OCI-LY1 (cell line): Measurements from ENCODE around the gene SEMA6B.

ENCODE experiments used
- EZH2 ChIP-seq: fragments of 200-600 bp; sonication (generic), shearing (Covaris generic); IDR thresholded peaks from 2 replicates; pipeline ENCODE4 v1.8.0; 2017; ENCODE audit warnings: borderline replicate concordance, mixed run types, mild to moderate bottlenecking, antibody characterized with exemption, low read length, moderate library complexity, mixed read lengths
- TF ChIP-seq, protein P1 (sequence below): fragments of 200-600 bp; sonication (generic), shearing (Covaris generic); IDR thresholded peaks from 2 replicates; pipeline ENCODE4 v1.5.1; 2017; ENCODE audit warnings: mild to moderate bottlenecking, antibody characterized with exemption, low read length, moderate library complexity, mixed read lengths

DNA sequence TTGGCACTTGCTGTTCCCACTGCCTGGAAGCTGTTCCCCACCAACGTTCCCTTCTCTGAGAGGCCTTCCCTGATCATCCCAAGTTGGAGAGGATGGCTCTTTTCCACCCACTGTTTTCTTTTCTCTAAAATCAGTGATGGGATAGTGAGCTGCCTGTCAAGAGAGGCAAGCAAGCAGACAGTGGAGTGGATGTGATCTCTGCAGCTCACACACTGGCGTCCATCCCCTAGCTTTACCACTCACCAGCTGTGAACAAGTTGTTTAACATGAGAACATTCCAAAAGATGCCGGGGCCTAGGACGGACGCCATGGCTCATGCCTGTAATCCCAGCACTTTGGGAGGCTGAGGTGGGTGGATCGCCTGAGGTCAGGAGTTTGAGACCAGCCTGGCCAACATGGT, 28.0 kb upstream of the SEMA6B start:
- no peak for TF ChIP-seq EZH2
- TF ChIP-seq, protein P1, sequence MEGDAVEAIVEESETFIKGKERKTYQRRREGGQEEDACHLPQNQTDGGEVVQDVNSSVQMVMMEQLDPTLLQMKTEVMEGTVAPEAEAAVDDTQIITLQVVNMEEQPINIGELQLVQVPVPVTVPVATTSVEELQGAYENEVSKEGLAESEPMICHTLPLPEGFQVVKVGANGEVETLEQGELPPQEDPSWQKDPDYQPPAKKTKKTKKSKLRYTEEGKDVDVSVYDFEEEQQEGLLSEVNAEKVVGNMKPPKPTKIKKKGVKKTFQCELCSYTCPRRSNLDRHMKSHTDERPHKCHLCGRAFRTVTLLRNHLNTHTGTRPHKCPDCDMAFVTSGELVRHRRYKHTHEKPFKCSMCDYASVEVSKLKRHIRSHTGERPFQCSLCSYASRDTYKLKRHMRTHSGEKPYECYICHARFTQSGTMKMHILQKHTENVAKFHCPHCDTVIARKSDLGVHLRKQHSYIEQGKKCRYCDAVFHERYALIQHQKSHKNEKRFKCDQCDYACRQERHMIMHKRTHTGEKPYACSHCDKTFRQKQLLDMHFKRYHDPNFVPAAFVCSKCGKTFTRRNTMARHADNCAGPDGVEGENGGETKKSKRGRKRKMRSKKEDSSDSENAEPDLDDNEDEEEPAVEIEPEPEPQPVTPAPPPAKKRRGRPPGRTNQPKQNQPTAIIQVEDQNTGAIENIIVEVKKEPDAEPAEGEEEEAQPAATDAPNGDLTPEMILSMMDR, result no peak
